HG02571 (cell line): Measurements from ENCODE around the gene BRD4.

ENCODE experiments used
- ATAC-seq: cut with Tn5 transposase; IDR thresholded peaks from one replicate; pipeline ENCODE4 v1.9.1; 2021; ENCODE audit warnings: mild to moderate bottlenecking, moderate library complexity; ENCODE audit not compliant: unreplicated experiment

The BRD4 gene

DNA sequence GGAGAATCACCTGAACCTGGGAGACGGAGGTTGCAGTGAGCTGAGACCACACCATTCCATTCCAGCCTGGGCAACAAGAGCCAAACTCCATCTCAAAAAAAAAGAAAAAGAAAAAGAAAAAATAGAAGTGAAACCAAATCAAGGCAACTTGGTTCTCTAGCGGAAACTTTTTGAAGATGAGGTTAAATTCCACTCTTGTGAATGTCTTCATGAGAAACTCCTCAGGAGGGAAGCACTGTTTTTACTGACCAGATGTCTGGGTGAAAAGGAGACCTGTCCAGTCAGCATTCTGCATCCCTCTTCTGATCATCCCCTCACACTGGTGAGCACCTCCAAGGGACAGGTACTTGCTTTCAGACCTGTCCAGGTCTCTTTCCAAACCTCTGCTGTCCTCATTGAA lies 15.8 kb downstream of the BRD4 start:
- ATAC-seq = no peak

DNA sequence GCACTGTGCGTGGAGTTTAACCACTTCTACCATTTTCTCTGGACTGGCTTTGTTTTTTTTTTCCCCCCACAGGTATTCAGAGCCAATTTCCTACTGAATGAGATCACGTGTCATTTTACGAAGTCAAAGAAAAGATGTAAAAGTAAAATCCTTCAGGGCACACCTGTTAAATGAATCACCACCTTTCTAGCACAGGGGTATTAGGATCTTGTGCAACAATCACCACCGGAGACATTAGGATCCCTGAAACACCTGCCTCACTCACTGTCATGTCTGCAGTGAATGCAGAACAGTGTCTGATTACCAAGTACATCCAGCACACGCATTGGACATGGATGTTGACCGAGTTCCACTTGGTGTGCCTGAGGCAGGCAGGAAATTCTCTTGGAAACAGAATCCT lies 17.2 kb downstream of the BRD4 start:
- ATAC-seq = no peak

DNA sequence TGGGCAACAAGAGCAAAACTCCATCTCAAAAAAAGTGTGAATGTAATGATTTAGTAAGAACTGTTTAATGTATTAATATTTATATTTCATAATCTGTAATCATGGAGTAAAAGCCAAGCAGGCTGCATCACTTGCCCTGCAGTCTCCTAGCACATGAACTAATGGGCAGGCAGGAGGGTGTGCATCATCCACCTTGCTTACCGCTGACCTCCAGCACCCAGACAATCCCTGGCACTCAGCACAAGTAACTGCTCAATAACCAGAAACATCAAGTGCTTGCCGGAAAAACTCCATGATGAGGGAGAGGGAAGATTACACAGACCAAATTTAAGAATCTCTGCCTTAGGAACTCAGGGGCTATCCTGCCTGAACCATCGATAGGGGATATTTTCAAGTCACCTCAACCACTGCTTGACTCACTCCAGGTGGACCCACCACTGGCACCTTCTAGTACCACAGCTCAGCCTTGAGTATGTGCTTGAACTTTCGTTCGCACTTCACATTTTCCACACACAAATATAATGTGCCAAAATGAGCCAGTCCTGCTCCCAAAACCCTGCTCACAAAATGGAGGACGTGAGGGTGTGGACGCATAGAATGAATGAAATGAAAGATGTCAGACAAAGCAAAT lies 18.6 kb downstream of the BRD4 start:
- ATAC-seq = no peak

DNA sequence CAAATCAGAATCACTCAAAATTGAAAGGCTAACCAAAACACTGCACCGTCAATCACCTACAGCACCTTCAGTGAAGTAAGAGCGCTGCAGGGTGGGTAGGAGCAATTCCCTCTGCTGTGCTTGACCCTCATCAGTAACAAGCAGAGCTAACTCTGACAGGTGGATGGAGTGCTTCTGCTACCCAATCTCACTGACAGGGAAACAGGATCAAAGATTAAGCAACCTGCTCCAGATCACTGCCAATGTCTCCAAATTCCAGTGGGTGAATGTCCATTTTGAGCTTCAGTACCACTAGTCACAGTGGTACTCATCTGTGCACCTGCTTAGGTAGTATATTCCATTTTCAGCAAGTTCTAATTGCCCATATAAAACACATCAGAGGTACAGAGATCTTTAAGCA lies 25.2 kb downstream of the BRD4 start:
- no peak for ATAC-seq

DNA sequence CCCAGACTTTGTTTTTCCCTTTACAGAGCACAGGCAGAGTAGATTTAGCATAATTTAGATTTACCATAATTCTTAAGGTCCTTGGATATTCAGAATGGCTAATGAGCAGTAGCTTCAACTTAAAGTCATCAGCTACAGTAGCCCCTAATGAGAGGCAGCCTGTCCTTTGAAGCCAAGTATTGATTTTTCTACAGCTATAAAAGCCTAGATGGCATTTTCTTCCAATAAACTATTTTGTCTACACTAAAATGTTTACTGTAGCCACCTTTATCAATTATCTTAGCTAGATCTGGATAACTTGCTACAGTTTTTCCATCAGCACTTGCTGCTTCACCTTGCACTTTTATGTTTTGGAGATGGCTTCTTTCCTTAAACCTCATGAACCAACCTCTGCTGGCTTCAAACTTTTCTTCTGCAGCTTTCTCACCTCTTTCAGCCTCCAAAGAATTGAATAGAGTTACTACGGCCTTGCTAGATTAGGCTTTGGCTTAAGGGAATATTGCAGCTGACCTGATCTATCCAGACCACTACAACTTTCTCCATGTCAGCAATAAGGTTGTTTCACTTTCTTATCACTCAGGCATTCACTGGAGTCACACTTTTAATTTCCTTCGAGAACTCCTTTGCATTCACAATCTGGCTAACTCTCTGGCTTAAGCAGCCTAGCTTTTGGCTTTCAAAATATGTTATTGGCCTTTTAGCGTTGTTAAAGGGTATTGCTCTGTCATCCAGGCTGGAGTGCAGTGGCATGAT lies 26.6 kb downstream of the BRD4 start:
- ATAC-seq = no peak

GRCh38 chr19:15304140-15304705 lies 28.1 kb downstream of the BRD4 start:
- no peak for ATAC-seq

DNA sequence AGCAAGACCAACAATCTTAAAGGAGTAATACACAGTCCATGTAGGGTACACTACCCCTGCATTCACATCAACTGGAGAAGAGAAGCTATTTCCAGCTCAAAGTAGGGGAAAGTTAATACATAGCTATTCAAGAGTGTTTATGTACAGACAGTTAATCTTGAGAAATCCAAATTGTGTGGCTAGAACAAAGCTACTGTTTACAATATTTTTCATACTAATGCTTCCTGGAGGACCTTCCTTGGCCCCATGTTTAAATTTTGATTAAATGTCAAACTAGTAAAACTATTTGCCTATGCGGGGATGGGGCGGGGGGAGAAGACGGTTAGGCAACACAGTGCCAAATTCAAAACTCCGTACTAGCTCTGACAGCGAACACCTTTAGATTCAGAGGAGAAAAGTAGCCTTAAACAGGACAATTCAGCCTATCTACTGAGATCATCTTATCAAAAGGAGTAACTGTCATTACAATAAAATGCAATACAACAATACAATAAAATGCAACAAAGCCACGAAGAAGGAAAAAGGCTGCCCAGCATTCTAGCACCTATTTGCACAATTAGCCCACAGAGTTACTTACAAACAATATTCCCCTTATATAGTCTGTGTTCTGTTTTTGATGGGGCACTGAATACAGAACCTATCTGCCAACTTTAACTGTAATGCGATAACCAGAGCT lies 29.1 kb downstream of the BRD4 start:
- no peak for ATAC-seq

- ATAC-seq = no peak
Observed at GRCh38 chr19:15300533-15301197, 31.7 kb downstream of the BRD4 start.

- no peak for ATAC-seq
Observed at GRCh38 chr19:15299568-15300409, 32.5 kb downstream of the BRD4 start.

DNA sequence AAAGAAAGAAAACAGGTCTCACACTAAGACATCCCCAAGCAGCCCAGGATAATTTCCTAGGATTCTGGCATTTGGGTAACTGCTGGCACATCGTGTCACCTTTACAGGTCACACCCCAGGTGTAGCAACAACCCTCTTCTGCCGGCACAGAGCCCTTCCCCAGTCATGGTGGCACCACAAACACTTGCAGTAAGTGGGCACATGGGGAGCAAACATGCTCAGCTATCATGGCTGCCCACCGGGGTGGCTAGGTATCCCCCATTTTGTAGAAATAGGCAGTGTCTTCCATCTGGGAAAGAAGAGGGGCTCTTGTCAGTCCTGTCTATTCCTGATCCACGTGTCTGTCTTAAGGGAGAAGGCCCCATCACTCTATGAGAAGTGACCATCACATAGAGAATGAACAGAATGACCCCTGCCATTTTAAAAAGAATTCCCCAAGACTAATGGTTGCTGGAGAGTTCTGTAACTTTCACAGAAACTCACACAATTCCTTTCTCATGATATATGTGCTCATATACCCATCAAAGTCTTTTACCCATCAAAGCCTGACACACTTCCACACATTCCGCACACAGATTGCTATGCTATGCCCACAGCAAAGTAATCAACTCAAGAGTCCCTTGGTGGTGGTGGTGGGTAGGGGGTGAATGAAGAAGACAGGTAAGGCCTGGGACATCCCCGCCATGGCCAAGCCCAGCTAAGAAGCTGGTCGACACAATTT lies 33.3 kb downstream of the BRD4 start:
- no peak for ATAC-seq

- ATAC-seq = no peak
Observed at GRCh38 chr19:15297416-15298224, 34.7 kb downstream of the BRD4 start.

DNA sequence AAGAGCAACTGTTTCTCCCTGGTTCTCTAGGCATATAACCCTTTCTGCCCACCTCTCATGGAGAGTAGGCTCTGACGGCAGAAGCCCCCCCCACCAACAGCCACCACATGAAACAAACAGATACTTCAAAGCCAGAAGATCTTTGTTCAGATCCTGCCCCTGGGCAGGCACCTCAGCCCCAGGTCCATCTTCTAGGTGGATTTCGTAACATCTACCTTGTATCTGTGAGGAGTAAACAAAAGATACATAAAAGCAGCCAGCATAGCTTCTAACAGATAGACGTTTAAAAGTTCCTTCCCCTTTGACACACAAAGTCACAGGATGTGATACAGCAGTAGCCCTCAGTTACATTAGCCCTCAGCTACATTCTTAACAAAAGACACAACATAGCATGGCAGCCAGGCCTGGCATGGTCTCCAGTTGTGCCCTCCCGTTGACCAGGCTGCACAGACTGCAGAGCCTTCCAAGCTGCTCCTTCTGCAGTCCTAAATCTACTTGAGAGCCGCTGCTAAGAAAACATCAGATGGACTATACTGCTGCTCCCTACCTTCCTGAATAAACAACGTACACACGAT lies 35.4 kb downstream of the BRD4 start:
- ATAC-seq = no peak

DNA sequence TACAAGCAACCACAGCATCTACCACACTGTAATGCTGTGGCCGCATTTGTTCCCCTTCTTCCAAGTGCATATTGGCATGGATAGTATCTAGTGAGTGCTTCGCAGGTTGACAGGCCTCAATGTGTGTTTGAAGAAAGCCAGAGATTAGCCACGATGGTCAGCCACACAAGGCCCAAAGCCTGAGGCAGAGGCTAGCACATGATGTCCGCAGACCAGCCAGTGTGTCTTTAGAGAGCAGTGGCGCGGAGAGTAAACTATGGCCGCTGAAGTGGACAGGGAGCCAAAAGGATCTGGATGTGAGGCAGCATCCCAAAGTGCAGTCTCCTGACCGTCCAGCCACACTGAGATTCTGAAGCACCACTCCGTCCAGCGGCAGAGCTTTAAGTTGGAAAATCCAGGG lies 36.0 kb downstream of the BRD4 start:
- no peak for ATAC-seq

- no peak for ATAC-seq
Observed at GRCh38 chr19:15294561-15294990, 37.8 kb downstream of the BRD4 start.

GRCh38 chr19:15293781-15294491 lies 38.4 kb downstream of the BRD4 start:
- ATAC-seq = no peak

DNA sequence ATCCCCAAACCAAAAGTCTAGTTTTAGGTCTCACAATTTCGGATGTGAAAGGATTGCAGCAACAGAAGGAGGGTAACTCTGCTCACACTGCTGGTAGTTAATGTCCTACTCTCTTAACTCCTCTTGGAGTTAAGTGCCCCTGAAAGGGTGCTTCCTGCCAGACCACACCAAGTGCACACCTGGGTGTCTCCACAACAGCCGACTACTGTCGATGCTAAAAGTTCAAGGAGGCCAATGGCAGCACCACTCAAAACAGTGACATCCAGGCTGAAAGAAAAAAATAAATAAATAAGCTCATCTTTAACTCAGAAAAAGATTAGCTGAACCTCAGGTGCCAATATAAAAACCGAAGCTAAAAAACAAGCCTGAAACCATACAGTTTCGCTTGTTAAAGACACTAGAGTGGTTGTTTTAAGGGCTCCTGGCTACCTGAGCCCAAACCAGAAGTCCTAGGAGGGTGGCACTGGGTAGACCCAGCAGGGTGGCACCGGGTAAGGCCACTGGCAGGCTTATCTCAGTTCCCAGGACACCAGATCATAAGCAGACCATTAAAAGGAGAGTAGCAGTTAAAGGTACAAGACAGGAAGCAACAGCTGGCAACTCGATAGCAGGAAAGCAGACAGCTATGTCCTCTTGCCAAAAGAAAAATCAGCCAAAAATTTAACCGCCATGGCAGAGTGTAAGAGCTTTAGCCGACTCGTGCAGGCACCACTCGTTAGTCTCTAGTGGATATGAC lies 39.3 kb downstream of the BRD4 start:
- no peak for ATAC-seq

- no peak for ATAC-seq
Observed at GRCh38 chr19:15292140-15292539, 40.2 kb downstream of the BRD4 start.
